Activated CD4-positive, alpha-beta T cell treated with anti-CD3 and anti-CD28 coated beads for 36 hours (primary cell): ENCODE measurements around the gene PSMA5. TPM values are rescaled to one million over a fixed set of nuclear protein-coding genes. Genes with fewer than 3 reads are reported as not detected.

Source experiments
- ATAC-seq: fragments of 200-7000 bp; cut with Tn5 transposase; one replicate; pipeline ENCODE4 v1.10.0; 2021; ENCODE audit warnings: mild to moderate bottlenecking, moderate library complexity
- CTCF ChIA-PET: fragments of 350-600 bp; sonication (Branson Sonifier 250); formaldehyde crosslinking; loops from one replicate; lab custom pipeline; 2021; ENCODE audit warnings: antibody characterized with exemption; lab: Charles Lee
- POLR2A ChIA-PET: fragments of 350-600 bp; sonication (Branson Sonifier 250); formaldehyde crosslinking; loops from one replicate; lab custom pipeline; 2021; ENCODE audit warnings: antibody characterized with exemption, inconsistent platforms; lab: Charles Lee
- DNase-seq: peaks from one replicate; pipeline ENCODE4 v3.0.0-alpha.2; 2020
- H3K27ac Mint-ChIP-seq: one replicate; pipeline ENCODE4 v1.8.0; 2021; ENCODE audit warnings: mixed read lengths
- H3K27me3 Mint-ChIP-seq: one replicate; pipeline ENCODE4 v1.8.0; 2021; ENCODE audit warnings: mixed read lengths
- H3K36me3 Mint-ChIP-seq: one replicate; pipeline ENCODE4 v1.8.0; 2021; ENCODE audit warnings: low read depth, mixed read lengths
- H3K4me1 Mint-ChIP-seq: one replicate; pipeline ENCODE4 v1.8.0; 2021; ENCODE audit warnings: mixed read lengths
- H3K4me3 Mint-ChIP-seq: one replicate; pipeline ENCODE4 v1.8.0; 2021; ENCODE audit warnings: mild to moderate bottlenecking, moderate library complexity, mixed read lengths
- H3K9me3 Mint-ChIP-seq: one replicate; pipeline ENCODE4 v1.8.0; 2021; ENCODE audit warnings: low read depth, mixed read lengths
- intact Hi-C, 2 experiments: fragments of 100-400 bp; cut with DNase I in 1 of 2; cut with micrococcal nuclease in 1 of 2; formaldehyde crosslinking; loops; one replicate each; pipeline versions ENCODE4 v1.14.2 to v1.15.1; 2022 to 2024; cut with DNase I, micrococcal nuclease
- total RNA-seq, 2 experiments: library from RNA; stranded (reverse); gene quantifications; one replicate each; pipeline ENCODE4 v1.2.3, GENCODE V29; 2021

PSMA5 gene
- total RNA-seq, 2 experiments from 2014 or later: 151 to 249 TPM

- Mint-ChIP-seq H3K27ac (no peak overlapping the region), H3K36me3 (no peaks in the 10 kb centered on the region), H3K4me3 (no peak overlapping the region), H3K4me1 (peaks cover 10% of the 10 kb centered on the region), H3K9me3 (no peaks in the 10 kb centered on the region), H3K27me3 (peaks cover 58% of the 10 kb centered on the region)
- POLR2A ChIA-PET: no interaction called here
- intact Hi-C loops: no loop called here
- ATAC-seq (no peak), DNase-seq (no peak)
- CTCF ChIA-PET: interaction anchor here (1.1 to 2.2 kb wide), 3 partner anchors 10 to 109 kb away, joined by 3 to 5 read pairs (median 3); partner anchors contain the start of gene PSRC1
Measured at GRCh38 chr1:109392037-109392787, 34.0 kb downstream of the PSMA5 start.

GRCh38 chr1:109391626-109392025, 34.6 kb downstream of the PSMA5 start:
- ChIA-PET CTCF (interaction anchor here (1.1 to 2.2 kb wide), 4 partner anchors 9 to 108 kb away, joined by 3 to 5 read pairs (median 3); partner anchors contain the start of gene PSRC1), POLR2A (no interaction called here)
- Mint-ChIP-seq H3K27me3 (peaks cover 53% of the 10 kb centered on the region), H3K36me3 (no peaks in the 10 kb centered on the region), H3K9me3 (no peaks in the 10 kb centered on the region), H3K4me3 (no peak overlapping the region), H3K27ac (no peak overlapping the region), H3K4me1 (peaks cover 5% of the 10 kb centered on the region)
- DNase-seq (no peak), ATAC-seq (peak; percentile 61)
- intact Hi-C loops: loop anchor here in 1 of 2 experiments (2.0 kb wide), 1 partner anchor 21 kb away; no protein-coding TSS in a partner anchor

- Mint-ChIP-seq H3K27ac (no peak overlapping the region), H3K36me3 (no peaks in the 10 kb centered on the region), H3K9me3 (no peaks in the 10 kb centered on the region), H3K4me1 (peaks cover 7% of the 10 kb centered on the region), H3K27me3 (peaks cover 48% of the 10 kb centered on the region), H3K4me3 (no peak overlapping the region)
- DNase-seq (no peak), ATAC-seq (no peak)
- POLR2A ChIA-PET: no interaction called here
- CTCF ChIA-PET: interaction anchor here (1.1 to 2.7 kb wide), 6 partner anchors 8 to 108 kb away, joined by 3 to 20 read pairs (median 3); partner anchors contain the start of genes PSRC1 and SORT1
- intact Hi-C loops: loop anchor here in 1 of 2 experiments (2.0 kb wide), 1 partner anchor 20 kb away; no protein-coding TSS in a partner anchor
Measured at GRCh38 chr1:109391157-109391556, 35.1 kb downstream of the PSMA5 start.

- ATAC-seq (no peak), DNase-seq (no peak)
- Mint-ChIP-seq H3K4me1 (peaks cover 7% of the 10 kb centered on the region), H3K36me3 (no peaks in the 10 kb centered on the region), H3K4me3 (no peak overlapping the region), H3K27me3 (peaks cover 36% of the 10 kb centered on the region), H3K9me3 (no peaks in the 10 kb centered on the region), H3K27ac (no peak overlapping the region)
- ChIA-PET CTCF (interaction anchor here (0.7 to 2.7 kb wide), 7 partner anchors 9 to 188 kb away, joined by 3 to 20 read pairs (median 4); partner anchors contain the start of gene SORT1), POLR2A (no interaction called here)
- intact Hi-C loops: loop anchor here in 1 of 2 experiments (2.0 kb wide), 1 partner anchor 19 kb away; no protein-coding TSS in a partner anchor
Measured at GRCh38 chr1:109389638-109390341, 36.5 kb downstream of the PSMA5 start.

GRCh38 chr1:109388884-109389637, 37.2 kb downstream of the PSMA5 start:
- DNase-seq (no peak), ATAC-seq (no peak)
- Mint-ChIP-seq H3K27me3 (peaks cover 31% of the 10 kb centered on the region), H3K27ac (no peak overlapping the region), H3K36me3 (no peaks in the 10 kb centered on the region), H3K4me3 (no peak overlapping the region), H3K4me1 (peaks cover 7% of the 10 kb centered on the region), H3K9me3 (no peaks in the 10 kb centered on the region)
- intact Hi-C loops: no loop called here
- ChIA-PET POLR2A (no interaction called here), CTCF (interaction anchor here (1.0 to 2.7 kb wide), 4 partner anchors 10 to 188 kb away, joined by 4 to 20 read pairs (median 4); partner anchors contain the start of gene SORT1)

- intact Hi-C loops: no loop called here
- DNase-seq (no peak), ATAC-seq (no peak)
- Mint-ChIP-seq H3K4me3 (no peak overlapping the region), H3K27ac (no peak overlapping the region), H3K36me3 (no peaks in the 10 kb centered on the region), H3K9me3 (no peaks in the 10 kb centered on the region), H3K27me3 (peaks cover 26% of the 10 kb centered on the region), H3K4me1 (peaks cover 7% of the 10 kb centered on the region)
- ChIA-PET POLR2A (no interaction called here), CTCF (interaction anchor here (2.7 kb wide), 1 partner anchor 11 kb away, joined by 20 read pairs; the partner anchor contains the start of gene SORT1)
Measured at GRCh38 chr1:109388208-109388711, 38.0 kb downstream of the PSMA5 start.

GRCh38 chr1:109386054-109386717, 40.1 kb downstream of the PSMA5 start:
- Mint-ChIP-seq H3K36me3 (no peaks in the 10 kb centered on the region), H3K4me3 (no peak overlapping the region), H3K27me3 (peaks cover 13% of the 10 kb centered on the region), H3K27ac (no peak overlapping the region), H3K9me3 (no peaks in the 10 kb centered on the region), H3K4me1 (peaks cover 3% of the 10 kb centered on the region)
- POLR2A ChIA-PET: no interaction called here
- ATAC-seq (peak; percentile 77), DNase-seq (no peak)
- CTCF ChIA-PET: interaction anchor here (0.8 to 3.2 kb wide), 5 partner anchors 10 to 109 kb away, joined by 3 to 14 read pairs (median 5); partner anchors contain the start of genes PSRC1 and SORT1
- intact Hi-C loops: no loop called here

DNA sequence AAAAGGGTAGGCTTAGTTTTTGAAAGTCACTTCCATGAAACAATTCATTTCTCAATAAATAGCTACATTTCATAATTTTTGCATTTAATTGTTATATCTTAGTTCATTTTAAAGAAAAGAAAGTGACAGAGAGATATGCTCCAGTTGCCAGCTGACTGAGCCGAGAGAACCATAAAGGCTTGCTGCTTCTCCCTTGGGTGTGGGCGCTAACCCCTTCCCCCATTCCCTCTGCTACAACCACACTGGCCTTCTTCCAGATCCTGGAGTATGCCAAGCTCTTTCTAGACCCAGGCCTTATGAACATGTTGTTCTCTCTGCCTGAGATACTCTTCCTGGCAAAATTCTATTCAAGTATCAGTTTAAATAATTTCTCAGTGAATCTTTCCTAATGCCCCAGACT, 40.8 kb downstream of the PSMA5 start:
- intact Hi-C loops: no loop called here

GRCh38 chr1:109383854-109384253, 42.4 kb downstream of the PSMA5 start:
- Mint-ChIP-seq H3K36me3 (no peaks in the 10 kb centered on the region), H3K27ac (no peak overlapping the region), H3K27me3 (peaks cover 3% of the 10 kb centered on the region), H3K9me3 (no peaks in the 10 kb centered on the region), H3K4me3 (no peak overlapping the region), H3K4me1 (peaks cover 3% of the 10 kb centered on the region)
- DNase-seq (no peak), ATAC-seq (no peak)
- intact Hi-C loops: no loop called here
- POLR2A ChIA-PET: no interaction called here
- CTCF ChIA-PET: interaction anchor here (0.8 to 1.1 kb wide), 2 partner anchors 13 to 104 kb away, joined by 3 to 4 read pairs; no protein-coding TSS in a partner anchor

More for the DNA sequence above, 40.8 kb downstream of the PSMA5 start:
- H3K4me3 Mint-ChIP-seq: no peak overlapping the region
- H3K27me3 Mint-ChIP-seq: peaks cover 8% of the 10 kb centered on the region
- DNase-seq (no peak), ATAC-seq (no peak)
- no peaks in the 10 kb centered on the region for H3K36me3 Mint-ChIP-seq
- H3K9me3 Mint-ChIP-seq: no peaks in the 10 kb centered on the region
- H3K27ac Mint-ChIP-seq: no peak overlapping the region
- peaks cover 3% of the 10 kb centered on the region for H3K4me1 Mint-ChIP-seq
- CTCF ChIA-PET: interaction anchor here (0.7 to 3.2 kb wide), 3 partner anchors 8 to 14 kb away, joined by 3 to 14 read pairs (median 5); partner anchors contain the start of gene SORT1
- POLR2A ChIA-PET: no interaction called here

DNA sequence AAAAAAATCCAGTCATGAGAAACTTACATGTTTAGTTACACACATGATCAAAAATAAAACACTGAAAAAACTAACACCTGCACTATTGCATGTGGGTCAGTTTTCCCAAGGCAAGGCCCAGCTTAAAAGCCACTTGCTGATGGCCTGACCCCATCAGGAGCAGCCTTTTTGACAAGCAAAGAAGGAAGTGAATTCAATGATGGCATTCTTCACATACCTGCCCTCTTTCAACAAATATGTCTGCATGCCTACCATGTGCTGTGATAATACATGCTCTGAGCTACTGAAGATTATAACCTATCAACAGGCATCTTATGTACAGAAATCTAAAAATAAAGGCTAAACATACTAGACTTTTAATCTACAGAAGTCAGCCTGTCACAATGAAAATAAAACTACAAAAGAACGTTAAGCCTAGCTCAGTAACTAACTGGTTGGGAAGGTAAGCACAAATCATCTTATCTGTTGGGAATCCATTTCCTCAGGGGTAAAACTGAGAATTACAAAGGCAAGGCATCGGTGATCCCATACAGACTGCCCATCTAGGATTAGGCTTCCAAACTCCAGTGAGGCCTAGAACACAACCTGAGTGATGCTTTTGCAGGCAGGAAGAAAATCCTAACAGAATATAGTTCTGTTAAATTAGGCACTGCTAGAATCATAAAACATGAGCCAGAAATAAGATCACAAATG, 43.0 kb downstream of the PSMA5 start:
- Mint-ChIP-seq H3K4me3 (no peak overlapping the region), H3K9me3 (no peaks in the 10 kb centered on the region), H3K4me1 (peaks cover 3% of the 10 kb centered on the region), H3K36me3 (no peaks in the 10 kb centered on the region), H3K27me3 (no peaks in the 10 kb centered on the region), H3K27ac (no peak overlapping the region)
- DNase-seq: no peak
- intact Hi-C loops: no loop called here
- ATAC-seq: no peak
- ChIA-PET CTCF (interaction anchor here (0.6 to 1.4 kb wide), 5 partner anchors 12 to 119 kb away, joined by 3 to 5 read pairs (median 3); no protein-coding TSS in a partner anchor), POLR2A (no interaction called here)
